Activated CD8-positive, alpha-beta T cell treated with anti-CD3 and anti-CD28 coated beads for 36 hours (primary cell): ENCODE results near the gene MAP2K1. TPM values are rescaled to one million over a fixed set of nuclear protein-coding genes. Genes with fewer than 3 reads are reported as not detected.
A peak's percentile ranks its signal among the peaks of the same experiment; 100 is the strongest.

ENCODE experiments used
- ATAC-seq: fragments of 200-7000 bp; cut with Tn5 transposase; one replicate; pipeline ENCODE4 v1.10.0; 2021; ENCODE audit warnings: mild to moderate bottlenecking, moderate library complexity
- CTCF ChIA-PET: fragments of 350-600 bp; sonication (Branson Sonifier 250); formaldehyde crosslinking; loops from one replicate; lab custom pipeline; 2021; ENCODE audit warnings: antibody characterized with exemption; lab: Charles Lee
- POLR2A ChIA-PET: fragments of 350-600 bp; sonication (Branson Sonifier 250); formaldehyde crosslinking; loops from one replicate; lab custom pipeline; 2021; ENCODE audit warnings: antibody characterized with exemption; lab: Charles Lee
- DNase-seq: peaks from one replicate; pipeline ENCODE4 v3.0.0-alpha.2; 2020
- H3K27ac Mint-ChIP-seq: one replicate; pipeline ENCODE4 v1.8.0; 2021; ENCODE audit warnings: mild to moderate bottlenecking, mixed read lengths
- H3K27me3 Mint-ChIP-seq: one replicate; pipeline ENCODE4 v1.8.0; 2021; ENCODE audit warnings: mixed read lengths
- H3K36me3 Mint-ChIP-seq: one replicate; pipeline ENCODE4 v1.8.0; 2021; ENCODE audit warnings: low read depth, mixed read lengths
- H3K4me1 Mint-ChIP-seq: one replicate; pipeline ENCODE4 v1.8.0; 2021; ENCODE audit warnings: low read depth, mixed read lengths
- H3K4me3 Mint-ChIP-seq: one replicate; pipeline ENCODE4 v1.8.0; 2021; ENCODE audit warnings: mild to moderate bottlenecking, moderate library complexity, mixed read lengths
- H3K9me3 Mint-ChIP-seq: one replicate; pipeline ENCODE4 v1.8.0; 2021; ENCODE audit warnings: mixed read lengths
- CTCF ChIP-seq: fragments of 200-600 bp; IDR thresholded peaks from one replicate; pipeline ENCODE4 v1.8.0; 2022; ENCODE audit warnings: antibody characterized with exemption, mild to moderate bottlenecking
- intact Hi-C: fragments of 100-400 bp; cut with micrococcal nuclease; formaldehyde crosslinking; loops from one replicate; pipeline ENCODE4 v1.10.0; 2022
- total RNA-seq, 2 experiments: library from RNA; stranded (reverse); gene quantifications; one replicate each; pipeline ENCODE4 v1.2.3, GENCODE V29; 2021

Gene MAP2K1
- total RNA-seq, 2 experiments from 2014 or later: 117 to 118 TPM

GRCh38 chr15:66429117-66429516 lies 42.4 kb downstream of the MAP2K1 start:
- no peak for DNase-seq
- no peak for ATAC-seq
- ChIA-PET CTCF (no interaction called here), POLR2A (interaction anchor here (1.0 kb wide), 1 partner anchor 43 kb away, joined by 3 read pairs; no protein-coding TSS in a partner anchor)
- Mint-ChIP-seq H3K27me3 (no peaks in the 10 kb centered on the region), H3K9me3 (no peaks in the 10 kb centered on the region), H3K4me3 (no peak overlapping the region), H3K4me1 (peaks cover 73% of the 10 kb centered on the region), H3K36me3 (peaks cover 37% of the 10 kb centered on the region), H3K27ac (no peak overlapping the region)
- intact Hi-C loops: no loop called here
- no peak for TF ChIP-seq CTCF

- Mint-ChIP-seq H3K36me3 (peaks cover 32% of the 10 kb centered on the region), H3K4me3 (no peak overlapping the region), H3K27me3 (no peaks in the 10 kb centered on the region), H3K27ac (no peak overlapping the region), H3K4me1 (peaks cover 68% of the 10 kb centered on the region), H3K9me3 (no peaks in the 10 kb centered on the region)
- TF ChIP-seq CTCF: no peak
- intact Hi-C loops: no loop called here
- POLR2A ChIA-PET: interaction anchor here (1.0 kb wide), 1 partner anchor 42 kb away, joined by 3 read pairs; no protein-coding TSS in a partner anchor
- DNase-seq: no peak
- CTCF ChIA-PET: no interaction called here
- ATAC-seq: no peak
Observed at GRCh38 chr15:66429546-66429945, 42.8 kb downstream of the MAP2K1 start.

GRCh38 chr15:66430627-66431255 lies 44.0 kb downstream of the MAP2K1 start:
- intact Hi-C loops: no loop called here
- no peak for TF ChIP-seq CTCF

GRCh38 chr15:66433726-66434125 lies 47.0 kb downstream of the MAP2K1 start:
- Mint-ChIP-seq H3K27ac (no peak overlapping the region), H3K9me3 (no peaks in the 10 kb centered on the region), H3K36me3 (peaks cover 48% of the 10 kb centered on the region), H3K27me3 (no peaks in the 10 kb centered on the region), H3K4me1 (peaks cover 45% of the 10 kb centered on the region), H3K4me3 (no peak overlapping the region)
- ChIA-PET CTCF (no interaction called here), POLR2A (no interaction called here)
- DNase-seq (no peak), ATAC-seq (peak; percentile 37)
- no peak for TF ChIP-seq CTCF
- intact Hi-C loops: no loop called here

More at GRCh38 chr15:66430627-66431255, 44.0 kb downstream of the MAP2K1 start:
- no peaks in the 10 kb centered on the region for H3K9me3 Mint-ChIP-seq
- CTCF ChIA-PET: no interaction called here
- H3K4me3 Mint-ChIP-seq: no peak overlapping the region
- no peaks in the 10 kb centered on the region for H3K27me3 Mint-ChIP-seq
- POLR2A ChIA-PET: no interaction called here
- H3K27ac Mint-ChIP-seq: no peak overlapping the region
- peaks cover 59% of the 10 kb centered on the region for H3K4me1 Mint-ChIP-seq
- no peak for ATAC-seq
- no peak for DNase-seq
- H3K36me3 Mint-ChIP-seq: peaks cover 32% of the 10 kb centered on the region

- H3K4me1 Mint-ChIP-seq: no peaks in the 10 kb centered on the region
- TF ChIP-seq CTCF: no peak
- no peak for DNase-seq
- no peak overlapping the region for H3K4me3 Mint-ChIP-seq
- H3K27ac Mint-ChIP-seq: peak overlapping the region; percentile 2
- no peaks in the 10 kb centered on the region for H3K27me3 Mint-ChIP-seq
- POLR2A ChIA-PET: interaction anchor here (0.9 kb wide), 1 partner anchor 16 kb away, joined by 3 read pairs; no protein-coding TSS in a partner anchor
- CTCF ChIA-PET: interaction anchor here (0.7 kb wide), 1 partner anchor 1319 kb away, joined by 3 read pairs; no protein-coding TSS in a partner anchor
- peaks cover 65% of the 10 kb centered on the region for H3K36me3 Mint-ChIP-seq
- H3K9me3 Mint-ChIP-seq: no peaks in the 10 kb centered on the region
- ATAC-seq: no peak
- intact Hi-C loops: no loop called here
Observed at GRCh38 chr15:66440501-66440900, 53.8 kb downstream of the MAP2K1 start.
